Stimulated activated CD4-positive, alpha-beta T cell treated with anti-CD3 and anti-CD28 coated beads, Interleukin-1b, Interleukin-23, amount 100 ng/mL, for 1 hour (primary cell): ENCODE measurements around the gene ARID5B.

ENCODE experiments used
- DNase-seq, 2 donors: peaks; one replicate each; pipeline ENCODE4 v3.0.0-alpha.2; 2020; ENCODE audit warnings: low read depth in 2 of 2

The ARID5B gene

GRCh38 chr10:61883371-61884025 is 18.0 kb upstream of the ARID5B start:
- no peak for DNase-seq

GRCh38 chr10:61887772-61888171 is 13.7 kb upstream of the ARID5B start:
- no peak for DNase-seq

GRCh38 chr10:61888744-61889143 is 12.8 kb upstream of the ARID5B start:
- no peak for DNase-seq

- no peak for DNase-seq
These were observed 11.1 kb upstream of the ARID5B start for GRCh38 chr10:61890430-61890829.

GRCh38 chr10:61890881-61891409 is 10.6 kb upstream of the ARID5B start:
- no peak for DNase-seq

- no peak for DNase-seq
These were observed 9.5 kb upstream of the ARID5B start for GRCh38 chr10:61891906-61892585.

- DNase-seq: no peak
These were observed 8.5 kb upstream of the ARID5B start for GRCh38 chr10:61892961-61893360.

GRCh38 chr10:61894133-61894532 is 7.4 kb upstream of the ARID5B start:
- no peak for DNase-seq

- DNase-seq: no peak
These were observed 5.5 kb upstream of the ARID5B start for GRCh38 chr10:61895898-61896600.

GRCh38 chr10:61896854-61897661 is 4.4 kb upstream of the ARID5B start:
- peak in 1 of 2 donors; percentile 19 for DNase-seq

- DNase-seq: no peak
These were observed 3.6 kb upstream of the ARID5B start for GRCh38 chr10:61897671-61898434.

GRCh38 chr10:61898435-61898778 is 3.1 kb upstream of the ARID5B start:
- no peak for DNase-seq

- no peak for DNase-seq
These were observed 2.4 kb upstream of the ARID5B start for GRCh38 chr10:61899069-61899531.

- DNase-seq: no peak
These were observed 1.9 kb upstream of the ARID5B start for GRCh38 chr10:61899663-61899996.

GRCh38 chr10:61899997-61900828 is 1.3 kb upstream of the ARID5B start:
- DNase-seq: no peak

- no peak for DNase-seq
These were observed 438 bp downstream of the ARID5B start for GRCh38 chr10:61901829-61902444.

GRCh38 chr10:61902445-61903220 is 1.1 kb downstream of the ARID5B start:
- DNase-seq: peak; percentile 23 to 57

GRCh38 chr10:61903221-61903927 is 1.9 kb downstream of the ARID5B start:
- DNase-seq: peak; percentile 25 to 29
